Posterior vena cava (tissue), 2 donors: Measurements from ENCODE around the gene ZNF862. TPM values are rescaled to one million over a fixed set of nuclear protein-coding genes. Genes with fewer than 3 reads are reported as not detected.
"Not testable (repeated sequence)": the region's sequence is repeated elsewhere in the genome, so short reads cannot be mapped to it uniquely, and the experiment has no call there.

Source experiments
- DNase-seq: peaks from one replicate; pipeline ENCODE4 v3.0.0-alpha.2; 2020; ENCODE audit warnings: low spot score
- intact Hi-C, 2 donors: fragments of 100-400 bp; cut with DNase I; formaldehyde crosslinking; loops; one replicate each; pipeline versions ENCODE4 v1.14.1 to v1.14.2; 2022 to 2023
- total RNA-seq, 2 donors: library from RNA; stranded (reverse); fragmentation: NEBNext Ultra II Directional; extraction: Animal tissue kit (Norgen Biotek cat#: 25700); gene quantifications; one replicate each; pipeline ENCODE4 v1.2.1, GENCODE V29; 2021
- donor health status: DM: yes; HTN: yes; CAD: no.
- donor health status: DM: yes; HTN: yes; CAD: no.

ZNF862 gene
- total RNA-seq, 2 donors from 2014 or later = 12.6 to 14.2 TPM

DNA sequence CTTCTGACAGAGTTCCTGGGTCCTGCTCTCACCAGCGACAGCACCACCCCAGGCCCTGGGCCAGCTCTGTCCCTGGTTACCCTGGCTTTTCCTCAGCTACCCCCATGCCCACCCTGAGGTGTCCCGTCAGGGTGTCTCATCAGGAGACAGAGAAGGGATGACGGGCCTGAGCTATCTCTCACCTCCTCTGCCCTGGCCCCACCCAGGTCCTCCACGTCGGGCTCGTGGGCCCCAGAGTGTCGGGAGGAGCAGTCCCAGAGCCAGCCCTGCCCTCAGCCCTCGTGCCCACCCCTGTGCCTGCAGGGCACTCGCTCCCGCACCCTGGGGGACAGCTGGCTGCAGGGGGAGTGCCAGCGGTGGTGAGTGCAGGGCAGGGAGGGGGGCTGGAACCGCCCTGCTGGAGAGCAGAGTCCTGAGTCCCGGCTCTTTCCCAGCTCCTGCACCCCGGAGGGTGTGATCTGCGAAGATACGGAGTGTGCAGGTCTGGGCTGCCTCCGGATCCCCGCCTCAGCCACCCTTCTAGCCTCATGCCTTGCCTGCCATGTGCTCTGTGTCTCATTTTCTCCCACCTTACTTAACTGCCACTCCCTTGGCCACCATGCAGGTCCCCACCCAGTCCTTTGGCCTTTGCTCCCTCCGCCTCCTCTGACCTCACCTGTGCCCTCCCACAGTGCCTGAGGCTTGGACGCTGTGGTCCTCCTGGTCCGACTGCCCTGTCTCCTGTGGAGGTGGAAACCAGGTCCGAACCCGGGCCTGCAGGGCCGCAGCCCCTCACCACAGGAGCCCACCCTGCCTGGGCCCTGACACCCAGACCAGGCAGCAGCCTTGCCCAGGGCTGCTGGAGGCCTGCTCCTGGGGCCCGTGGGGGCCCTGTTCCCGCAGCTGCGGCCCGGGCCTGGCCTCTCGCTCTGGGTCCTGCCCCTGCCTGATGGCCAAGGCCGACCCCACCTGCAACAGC is 16.7 kb upstream of the ZNF862 start:
- intact Hi-C loops = no loop called here
- peak; percentile 71 for DNase-seq

DNA sequence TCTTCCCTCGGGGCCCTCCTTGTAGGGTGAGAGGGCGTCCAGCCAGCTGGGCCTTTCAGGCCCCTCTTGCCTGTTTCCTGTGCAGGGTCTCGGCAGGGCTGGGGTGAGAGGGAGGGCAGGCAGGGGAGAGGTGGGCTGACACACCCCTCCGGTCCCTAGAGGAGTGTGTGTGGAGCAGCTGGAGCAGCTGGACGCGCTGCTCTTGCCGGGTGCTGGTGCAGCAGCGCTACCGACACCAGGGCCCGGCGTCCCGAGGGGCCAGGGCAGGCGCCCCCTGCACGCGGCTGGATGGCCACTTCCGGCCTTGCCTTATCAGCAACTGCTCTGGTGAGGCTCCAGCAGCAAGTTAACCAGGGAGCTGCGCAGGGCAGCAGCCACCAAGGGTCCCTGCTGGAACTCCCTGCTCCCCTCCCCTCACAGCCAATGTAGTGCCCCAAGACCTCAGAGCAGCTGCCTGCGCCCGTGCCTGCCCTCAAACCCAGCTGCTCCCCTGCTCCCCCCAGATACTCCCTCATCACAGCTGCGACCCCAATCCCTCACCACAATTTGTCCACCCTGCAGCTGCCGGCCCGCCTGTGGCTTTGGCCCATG is 15.7 kb upstream of the ZNF862 start:
- DNase-seq = peak; percentile 72

DNA sequence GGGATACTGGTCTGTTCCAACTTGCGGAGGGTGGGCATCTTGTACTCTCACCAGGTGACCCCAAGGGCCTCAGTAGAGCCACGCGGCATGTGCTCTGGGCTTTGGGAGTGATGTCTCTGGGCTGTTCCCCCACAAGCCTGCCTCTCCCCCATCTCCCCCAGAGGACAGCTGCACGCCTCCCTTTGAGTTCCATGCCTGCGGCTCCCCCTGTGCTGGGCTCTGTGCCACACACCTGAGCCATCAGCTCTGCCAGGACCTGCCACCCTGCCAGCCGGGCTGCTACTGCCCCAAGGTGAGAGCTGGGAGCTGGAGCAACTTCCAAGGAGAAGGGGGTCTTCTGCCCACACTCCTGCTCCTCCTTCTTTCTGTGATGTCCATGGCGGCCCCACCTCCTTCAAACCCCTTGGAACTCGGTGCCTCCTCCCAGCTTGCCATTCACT is 15.0 kb upstream of the ZNF862 start:
- intact Hi-C loops = no loop called here
- DNase-seq = peak; percentile 68

More for the DNA sequence above, 15.7 kb upstream of the ZNF862 start:
- intact Hi-C loops = no loop called here

DNA sequence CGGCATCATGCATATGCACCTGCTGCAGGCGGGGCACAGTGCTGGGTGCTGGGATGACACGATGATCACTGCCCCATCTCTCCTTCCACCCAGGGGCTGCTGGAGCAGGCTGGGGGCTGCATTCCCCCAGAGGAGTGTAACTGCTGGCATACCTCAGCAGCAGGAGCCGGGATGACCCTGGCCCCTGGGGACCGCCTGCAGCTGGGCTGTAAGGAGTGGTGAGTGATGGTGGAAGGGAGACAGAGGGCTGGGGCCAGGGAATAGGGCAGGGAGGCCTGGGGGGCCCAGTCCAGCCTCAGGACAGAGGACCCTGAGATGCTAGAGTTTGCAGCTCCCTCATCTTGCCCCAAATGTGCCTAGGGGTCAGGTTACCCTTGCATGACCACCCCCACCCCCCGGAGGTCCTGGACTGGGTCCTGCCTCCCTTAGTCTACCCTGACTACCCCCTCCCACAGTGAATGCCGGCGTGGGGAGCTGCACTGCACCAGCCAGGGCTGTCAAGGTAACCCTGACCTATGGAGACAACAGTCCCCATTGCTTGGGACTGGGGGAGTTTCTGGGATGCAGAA is 14.5 kb upstream of the ZNF862 start:
- intact Hi-C loops = no loop called here
- no peak for DNase-seq

DNA sequence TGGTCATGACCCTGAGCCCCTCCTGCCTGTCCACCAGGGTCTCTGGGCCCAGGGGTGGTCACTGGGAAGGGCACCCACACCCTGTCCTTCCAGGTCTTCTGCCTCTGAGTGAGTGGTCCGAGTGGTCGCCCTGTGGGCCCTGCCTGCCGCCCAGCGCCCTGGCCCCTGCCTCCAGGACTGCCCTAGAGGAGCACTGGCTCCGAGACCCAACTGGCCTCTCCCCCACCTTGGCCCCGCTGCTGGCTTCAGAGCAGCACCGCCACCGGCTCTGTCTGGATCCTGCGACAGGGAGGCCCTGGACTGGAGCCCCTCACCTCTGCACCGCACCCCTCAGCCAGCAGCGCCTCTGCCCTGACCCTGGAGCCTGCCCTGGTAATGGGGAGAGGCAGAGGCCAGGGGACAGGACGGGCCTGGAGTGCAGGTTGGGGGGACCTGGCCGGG is 13.9 kb upstream of the ZNF862 start:
- intact Hi-C loops = no loop called here
- peak; percentile 77 for DNase-seq

DNA sequence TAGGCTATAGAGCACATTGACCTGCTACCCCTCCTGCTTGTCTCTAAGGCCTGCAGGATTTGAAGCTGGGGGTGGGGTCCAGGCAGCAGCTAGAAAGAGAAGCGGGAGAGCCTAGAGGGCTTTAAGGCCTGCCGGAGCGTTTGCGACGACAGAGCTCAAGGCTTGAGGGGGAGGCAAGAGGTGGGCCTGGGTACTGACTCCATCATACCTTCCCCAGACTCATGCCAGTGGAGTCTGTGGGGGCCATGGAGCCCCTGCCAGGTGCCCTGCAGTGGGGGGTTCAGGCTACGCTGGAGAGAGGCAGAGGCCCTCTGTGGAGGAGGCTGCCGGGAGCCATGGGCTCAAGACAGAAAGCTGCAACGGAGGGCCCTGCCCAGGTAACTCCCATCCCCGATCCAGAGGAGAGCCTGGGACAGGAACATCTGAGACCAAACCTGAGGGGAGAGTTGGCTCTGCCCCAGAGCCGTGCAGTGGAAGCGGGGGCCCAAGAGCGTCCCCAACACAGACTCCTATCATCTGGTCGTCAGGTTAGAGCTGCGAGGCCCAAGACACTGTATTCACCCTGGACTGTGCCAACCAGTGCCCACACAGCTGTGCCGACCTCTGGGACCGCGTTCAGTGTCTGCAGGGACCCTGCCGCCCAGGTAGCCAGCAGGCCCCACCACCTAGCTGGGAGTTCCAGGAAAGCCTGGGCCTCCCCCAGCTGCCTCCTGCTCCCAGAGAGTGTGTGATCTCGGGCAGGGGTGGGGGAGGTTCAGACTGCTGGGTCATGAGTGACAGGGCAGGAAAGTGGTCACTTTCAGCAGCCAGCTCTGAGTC is 13.2 kb upstream of the ZNF862 start:
- peak; percentile 72 for DNase-seq

DNA sequence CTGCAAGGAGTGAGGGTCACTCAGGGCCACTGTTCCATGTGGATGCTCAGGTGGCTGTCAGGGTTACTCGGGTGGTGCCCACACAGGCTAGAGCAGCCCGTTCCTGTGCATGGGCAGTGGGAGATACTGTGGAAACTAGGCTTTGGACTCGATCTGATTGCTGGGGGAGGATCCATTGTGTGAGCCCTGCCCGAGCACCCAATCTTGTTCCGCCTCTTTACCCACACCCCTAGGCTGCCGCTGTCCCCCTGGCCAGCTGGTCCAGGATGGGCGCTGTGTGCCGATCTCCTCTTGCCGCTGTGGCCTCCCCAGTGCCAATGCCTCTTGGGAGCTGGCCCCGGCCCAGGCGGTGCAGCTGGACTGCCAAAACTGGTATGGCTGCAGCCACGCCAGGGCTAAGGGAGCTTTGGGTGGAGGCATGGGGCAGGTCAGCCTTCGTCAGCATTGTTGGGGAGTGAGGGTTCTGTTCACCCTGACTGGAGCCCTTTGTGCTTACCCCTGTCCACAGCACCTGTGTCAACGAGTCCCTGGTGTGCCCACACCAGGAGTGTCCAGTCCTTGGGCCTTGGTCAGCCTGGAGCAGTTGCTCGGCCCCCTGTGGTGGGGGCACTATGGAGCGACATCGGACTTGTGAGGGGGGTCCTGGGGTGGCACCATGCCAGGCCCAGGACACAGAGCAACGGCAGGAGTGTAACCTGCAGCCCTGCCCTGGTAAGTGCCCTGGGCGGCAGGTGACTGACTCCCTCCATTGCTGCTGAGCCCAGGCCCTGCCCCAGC is 12.4 kb upstream of the ZNF862 start:
- peak; percentile 78 for DNase-seq
- intact Hi-C loops = no loop called here

More for the DNA sequence above, 13.2 kb upstream of the ZNF862 start:
- intact Hi-C loops = no loop called here

DNA sequence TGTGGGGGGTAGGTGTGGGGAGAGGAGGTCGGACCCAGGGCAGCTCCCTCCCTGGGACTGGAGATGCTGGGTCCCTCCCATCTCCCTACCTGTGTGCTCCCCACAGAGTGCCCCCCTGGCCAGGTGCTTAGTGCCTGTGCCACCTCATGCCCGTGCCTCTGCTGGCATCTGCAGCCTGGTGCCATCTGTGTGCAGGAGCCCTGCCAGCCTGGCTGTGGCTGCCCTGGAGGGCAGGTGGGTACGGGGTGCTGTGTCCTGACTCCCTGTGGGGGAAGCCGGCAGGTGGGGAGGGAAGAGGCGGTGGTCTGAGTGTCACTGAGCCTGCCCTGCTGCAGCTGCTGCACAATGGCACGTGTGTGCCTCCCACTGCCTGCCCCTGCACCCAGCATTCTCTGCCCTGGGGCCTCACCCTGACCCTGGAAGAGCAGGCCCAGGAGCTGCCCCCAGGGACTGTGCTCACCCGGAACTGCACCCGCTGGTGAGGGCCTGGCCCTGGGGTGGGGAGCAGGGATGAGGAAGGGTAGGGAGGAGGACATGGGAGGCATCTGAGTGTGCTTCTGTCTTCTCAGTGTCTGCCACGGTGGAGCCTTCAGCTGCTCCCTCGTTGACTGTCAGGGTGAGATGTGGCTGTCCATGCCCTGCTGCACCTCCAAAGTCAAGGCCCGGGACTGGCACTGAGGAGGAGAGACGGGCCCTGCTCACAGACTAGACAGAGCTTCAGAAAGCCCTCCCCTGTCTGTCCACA is 11.7 kb upstream of the ZNF862 start:
- intact Hi-C loops = no loop called here
- DNase-seq = peak; percentile 63

DNA sequence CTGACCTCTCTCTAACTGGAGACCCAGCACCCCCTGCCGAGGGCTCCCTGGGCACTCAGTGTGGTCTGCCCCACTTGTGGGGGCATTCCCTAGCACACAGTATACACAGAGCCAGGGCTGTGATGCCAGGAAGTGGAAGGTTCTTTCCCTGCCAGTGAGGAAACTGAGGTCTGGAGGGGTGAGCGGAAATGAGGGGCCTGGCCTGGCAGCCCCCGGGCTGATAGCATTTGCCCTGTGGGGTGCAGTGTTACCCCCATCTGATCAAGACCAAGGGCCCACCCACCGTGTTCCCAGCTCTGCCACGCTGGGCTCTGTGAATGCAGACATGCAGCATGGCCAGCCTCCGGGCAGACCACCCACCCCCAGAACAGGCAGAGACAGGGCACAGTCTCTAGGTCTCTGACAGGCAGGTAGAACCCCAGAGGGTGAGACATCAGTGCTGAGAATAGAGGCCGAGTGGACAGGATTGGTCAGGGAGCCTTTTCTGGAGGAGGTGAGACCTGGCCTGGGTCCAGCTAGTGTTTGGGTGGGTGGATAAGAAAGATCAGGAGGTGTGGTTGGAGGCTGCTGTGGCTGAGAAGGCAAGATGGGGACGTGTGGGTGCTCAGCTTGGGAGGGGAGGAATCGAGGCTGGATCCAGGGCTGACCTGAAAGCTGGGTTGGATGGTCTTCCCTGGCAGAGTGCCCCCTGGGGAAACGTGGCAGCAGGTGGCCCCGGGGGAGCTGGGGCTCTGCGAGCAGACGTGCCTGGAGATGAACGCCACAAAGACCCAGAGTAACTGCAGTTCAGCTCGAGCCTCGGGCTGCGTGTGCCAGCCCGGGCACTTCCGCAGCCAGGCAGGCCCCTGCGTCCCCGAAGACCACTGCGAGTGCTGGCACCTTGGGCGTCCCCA is 10.8 kb upstream of the ZNF862 start:
- peak; percentile 73 for DNase-seq
- intact Hi-C loops = no loop called here

DNA sequence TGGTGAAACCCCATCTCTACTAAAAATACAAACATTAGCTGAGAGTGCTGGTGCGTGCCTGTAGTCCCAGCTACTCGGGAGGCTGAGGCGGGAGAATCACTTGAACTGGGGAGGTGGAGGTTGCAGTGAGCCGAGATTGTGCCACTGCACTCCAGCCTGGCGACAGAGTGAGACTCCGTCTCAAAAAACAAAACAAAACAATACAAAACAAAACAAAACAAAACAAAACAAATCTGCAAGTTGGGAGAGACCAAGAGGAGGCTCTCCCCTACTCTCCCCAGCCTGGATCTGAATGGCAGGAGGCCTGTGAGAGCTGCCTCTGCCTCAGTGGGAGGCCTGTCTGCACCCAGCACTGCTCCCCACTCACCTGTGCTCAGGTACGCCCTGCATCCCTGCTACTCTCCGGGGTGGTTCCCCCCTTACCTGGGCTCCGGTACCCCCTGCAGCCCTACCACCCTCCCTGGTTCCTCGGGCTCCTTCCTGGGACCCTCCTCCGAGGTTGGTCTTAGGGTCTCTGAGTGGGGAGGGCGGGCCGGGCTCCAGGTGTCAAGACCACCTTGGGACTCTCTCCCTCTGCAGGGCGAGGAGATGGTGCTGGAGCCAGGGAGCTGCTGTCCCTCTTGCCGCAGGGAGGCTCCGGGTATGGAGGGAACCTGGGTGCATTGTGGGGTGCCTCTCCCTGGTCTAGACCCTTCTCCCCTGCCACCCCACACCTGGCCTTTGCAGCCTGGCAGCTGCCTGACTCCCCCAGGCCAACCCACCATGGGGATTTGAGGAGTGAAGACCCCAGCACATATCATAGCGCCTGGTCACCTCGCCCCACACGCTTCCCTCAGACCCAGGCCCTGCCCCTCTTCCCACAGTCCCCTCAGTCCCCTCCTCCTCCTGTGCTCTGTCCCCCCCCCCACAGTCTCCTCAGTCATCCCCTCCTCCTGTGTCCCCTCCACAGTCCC is 9.5 kb upstream of the ZNF862 start:
- DNase-seq = peak; percentile 68
- intact Hi-C loops = no loop called here

DNA sequence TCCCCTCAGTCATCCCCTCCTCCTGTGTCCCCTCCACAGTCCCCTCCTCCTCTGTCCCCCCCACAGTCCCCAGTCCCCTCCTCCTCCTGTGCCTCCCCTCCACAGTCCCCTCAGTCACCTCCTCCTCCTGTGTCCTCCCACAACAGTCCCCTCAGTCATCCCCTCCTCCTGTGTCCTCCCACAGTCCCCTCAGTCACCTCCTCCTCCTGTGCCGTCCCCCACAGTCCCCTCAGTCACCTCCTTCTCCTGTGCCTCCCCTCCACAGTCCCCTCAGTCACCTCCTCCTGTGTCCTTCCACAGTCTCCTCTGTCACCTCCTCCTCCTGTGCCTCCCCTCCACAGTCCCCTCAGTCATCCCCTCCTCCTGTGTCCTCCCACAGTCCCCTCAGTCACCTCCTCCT is 7.6 kb upstream of the ZNF862 start:
- DNase-seq, intact Hi-C loops: not testable (repeated sequence)

DNA sequence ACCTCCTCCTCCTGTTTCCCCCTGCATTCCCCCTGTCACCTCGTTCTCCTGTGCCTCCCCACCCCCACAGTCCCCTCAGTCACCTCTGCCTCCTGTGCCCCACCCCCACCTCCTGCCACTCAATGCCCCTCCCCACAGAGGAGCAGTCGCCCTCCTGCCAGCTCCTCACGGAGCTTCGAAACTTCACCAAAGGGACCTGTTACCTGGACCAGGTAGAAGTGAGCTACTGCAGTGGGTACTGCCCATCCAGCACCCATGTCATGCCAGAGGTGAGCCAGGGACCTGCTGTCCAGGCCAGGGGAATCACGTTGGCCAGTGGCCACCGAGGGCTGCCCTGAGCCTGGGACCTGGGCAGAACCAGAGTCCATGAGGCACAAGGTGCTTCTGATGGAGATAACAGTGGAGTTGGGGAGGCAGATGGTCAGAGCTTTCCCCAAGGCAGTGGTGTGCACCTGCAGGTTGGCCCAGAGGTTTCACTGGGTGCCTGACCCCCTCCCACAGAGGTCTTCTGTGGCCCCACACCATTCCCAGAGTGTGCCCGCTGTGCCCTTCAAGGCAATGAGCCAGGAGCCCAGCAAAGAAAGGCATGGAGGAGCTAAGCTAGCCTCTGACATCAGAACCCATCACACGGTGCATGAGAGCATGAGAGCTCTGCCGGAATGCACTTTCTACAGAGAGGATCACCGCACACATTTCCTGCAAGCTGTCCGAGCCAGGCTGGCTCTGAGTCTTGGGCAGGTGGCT is 7.0 kb upstream of the ZNF862 start:
- peak; percentile 57 for DNase-seq
- intact Hi-C loops = no loop called here

DNA sequence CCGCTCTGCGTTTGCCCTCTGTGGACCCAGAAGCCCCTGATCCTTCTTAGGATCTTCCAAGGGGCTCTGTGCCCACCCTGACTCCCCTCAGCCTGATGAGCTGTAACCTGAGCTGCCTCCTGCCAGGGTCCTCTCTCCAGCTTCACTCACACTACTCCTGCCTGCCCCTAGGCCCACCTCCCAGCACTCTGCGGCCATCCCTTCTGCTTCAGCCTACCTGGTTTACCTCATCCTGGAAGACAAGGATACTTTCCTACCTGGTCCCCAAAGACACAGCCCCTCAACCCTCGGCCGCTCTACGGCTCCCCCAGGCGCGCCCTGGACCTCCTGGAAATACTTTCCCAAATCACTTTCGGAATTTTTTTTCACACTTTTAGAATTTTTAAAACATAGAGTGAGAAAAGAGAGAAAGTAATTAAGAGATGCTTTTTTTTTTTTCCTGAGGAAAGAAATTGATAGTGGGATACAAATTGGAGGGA is 6.4 kb upstream of the ZNF862 start:
- intact Hi-C loops = no loop called here
- DNase-seq = peak; percentile 58

DNA sequence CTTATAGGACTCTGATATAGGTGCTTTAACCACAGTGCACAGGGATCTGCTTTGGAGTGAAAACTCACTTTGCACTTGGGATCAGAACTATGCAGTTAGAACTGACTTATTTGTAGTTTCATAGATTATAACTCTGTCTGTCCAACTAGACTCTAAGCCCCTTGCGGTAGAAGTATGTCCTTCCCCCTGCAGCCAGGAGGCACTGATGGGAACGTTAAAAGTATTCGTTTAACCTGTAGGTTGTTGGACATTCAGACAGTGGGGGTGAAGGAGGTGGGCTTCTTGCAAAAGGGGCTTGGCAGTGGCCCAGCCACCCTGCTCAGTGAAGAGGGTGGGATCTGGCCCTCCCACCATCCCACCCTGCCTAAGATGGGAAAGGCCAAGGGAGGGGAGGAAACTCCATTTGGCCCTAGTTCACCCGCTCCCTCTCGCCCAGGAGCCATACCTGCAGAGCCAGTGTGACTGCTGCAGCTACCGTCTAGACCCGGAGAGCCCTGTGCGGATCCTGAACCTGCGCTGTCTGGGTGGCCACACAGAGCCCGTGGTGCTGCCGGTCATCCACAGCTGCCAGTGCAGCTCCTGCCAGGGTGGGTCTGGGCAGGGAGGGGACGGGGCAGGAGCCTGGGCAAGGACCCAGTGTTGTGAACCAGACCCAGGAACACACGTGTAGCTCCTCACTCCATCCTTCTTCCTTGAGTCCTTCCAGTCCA is 5.7 kb upstream of the ZNF862 start:
- peak; percentile 62 for DNase-seq
- intact Hi-C loops = no loop called here
